ENCODE measurements around the gene CDAN1.
"Not testable (repeated sequence)": the region's sequence is repeated elsewhere in the genome, so short reads cannot be mapped to it uniquely, and the experiment has no call there.

Gene CDAN1, protein sequence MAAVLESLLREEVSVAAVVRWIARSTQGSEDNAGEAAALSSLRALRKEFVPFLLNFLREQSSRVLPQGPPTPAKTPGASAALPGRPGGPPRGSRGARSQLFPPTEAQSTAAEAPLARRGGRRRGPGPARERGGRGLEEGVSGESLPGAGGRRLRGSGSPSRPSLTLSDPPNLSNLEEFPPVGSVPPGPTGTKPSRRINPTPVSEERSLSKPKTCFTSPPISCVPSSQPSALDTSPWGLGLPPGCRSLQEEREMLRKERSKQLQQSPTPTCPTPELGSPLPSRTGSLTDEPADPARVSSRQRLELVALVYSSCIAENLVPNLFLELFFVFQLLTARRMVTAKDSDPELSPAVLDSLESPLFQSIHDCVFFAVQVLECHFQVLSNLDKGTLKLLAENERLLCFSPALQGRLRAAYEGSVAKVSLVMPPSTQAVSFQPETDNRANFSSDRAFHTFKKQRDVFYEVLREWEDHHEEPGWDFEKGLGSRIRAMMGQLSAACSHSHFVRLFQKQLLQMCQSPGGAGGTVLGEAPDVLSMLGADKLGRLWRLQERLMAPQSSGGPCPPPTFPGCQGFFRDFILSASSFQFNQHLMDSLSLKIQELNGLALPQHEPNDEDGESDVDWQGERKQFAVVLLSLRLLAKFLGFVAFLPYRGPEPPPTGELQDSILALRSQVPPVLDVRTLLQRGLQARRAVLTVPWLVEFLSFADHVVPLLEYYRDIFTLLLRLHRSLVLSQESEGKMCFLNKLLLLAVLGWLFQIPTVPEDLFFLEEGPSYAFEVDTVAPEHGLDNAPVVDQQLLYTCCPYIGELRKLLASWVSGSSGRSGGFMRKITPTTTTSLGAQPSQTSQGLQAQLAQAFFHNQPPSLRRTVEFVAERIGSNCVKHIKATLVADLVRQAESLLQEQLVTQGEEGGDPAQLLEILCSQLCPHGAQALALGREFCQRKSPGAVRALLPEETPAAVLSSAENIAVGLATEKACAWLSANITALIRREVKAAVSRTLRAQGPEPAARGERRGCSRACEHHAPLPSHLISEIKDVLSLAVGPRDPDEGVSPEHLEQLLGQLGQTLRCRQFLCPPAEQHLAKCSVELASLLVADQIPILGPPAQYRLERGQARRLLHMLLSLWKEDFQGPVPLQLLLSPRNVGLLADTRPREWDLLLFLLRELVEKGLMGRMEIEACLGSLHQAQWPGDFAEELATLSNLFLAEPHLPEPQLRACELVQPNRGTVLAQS

GRCh38 chr15:42736793-42737528 lies at the start of gene CDAN1:
CDAN1 (minus strand) TSS chr15:42737128; CDS start chr15:42737102, 26 bp downstream.
- DNase-seq, result peak; percentile 47

- no peak for DNase-seq
These were observed 48.6 kb upstream of the CDAN1 start for GRCh38 chr15:42785569-42785968.

- DNase-seq, result no peak
These were observed 47.8 kb upstream of the CDAN1 start for GRCh38 chr15:42784705-42785104.

GRCh38 chr15:42782716-42783115 lies 45.8 kb upstream of the CDAN1 start:
- DNase-seq, result no peak

GRCh38 chr15:42775416-42775815 lies 38.5 kb upstream of the CDAN1 start:
- no peak for DNase-seq

GRCh38 chr15:42772901-42773300 lies 36.0 kb upstream of the CDAN1 start:
- no peak for DNase-seq

DNA sequence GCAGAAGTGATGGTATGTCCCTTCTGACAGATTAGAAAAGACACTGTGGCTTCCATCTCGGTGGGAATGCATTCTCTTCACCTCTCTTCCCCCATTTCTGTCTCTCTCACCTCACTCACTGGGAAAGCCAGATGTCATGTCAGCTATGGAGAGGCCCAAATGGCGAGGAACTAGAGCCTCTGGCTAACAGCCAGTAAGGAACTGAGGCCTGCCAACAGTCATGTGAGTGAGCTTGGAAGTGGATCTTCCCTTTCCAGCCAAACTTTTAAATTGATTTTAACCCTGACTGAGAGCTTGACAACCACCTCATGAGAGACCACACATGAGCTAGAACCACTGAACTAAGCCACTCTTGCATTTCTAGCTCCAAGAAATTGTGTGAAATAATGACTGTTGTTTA lies 35.2 kb upstream of the CDAN1 start:
- no peak for DNase-seq

- not testable (repeated sequence) for DNase-seq
These were observed 29.2 kb upstream of the CDAN1 start for GRCh38 chr15:42766109-42766508.

- DNase-seq, result not testable (repeated sequence)
These were observed 27.3 kb upstream of the CDAN1 start for GRCh38 chr15:42764154-42764731.

GRCh38 chr15:42761813-42762212 lies 24.9 kb upstream of the CDAN1 start:
- DNase-seq, result not testable (repeated sequence)

GRCh38 chr15:42760759-42761158 lies 23.8 kb upstream of the CDAN1 start:
- no peak for DNase-seq

GRCh38 chr15:42759093-42759492 lies 22.2 kb upstream of the CDAN1 start:
- DNase-seq, result no peak

DNA sequence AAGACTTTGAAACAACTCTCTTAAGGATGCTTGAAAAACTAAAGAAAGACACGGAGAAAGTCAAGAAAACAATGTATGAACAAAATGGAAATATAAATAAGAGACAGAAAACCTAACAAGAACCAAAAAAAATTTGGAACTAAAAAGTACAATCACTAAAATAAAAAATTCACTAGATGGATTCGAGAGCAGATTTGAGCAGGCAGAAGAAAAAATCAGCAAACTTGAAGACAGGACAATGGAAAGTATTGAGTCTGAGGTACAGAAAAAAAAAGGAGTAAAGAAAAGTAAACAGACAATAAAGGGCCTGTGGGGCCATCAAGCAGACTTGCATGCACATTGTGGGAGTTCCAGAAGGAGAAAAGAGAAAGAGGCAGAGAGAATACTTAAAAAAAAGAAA lies 13.4 kb upstream of the CDAN1 start:
- no peak for DNase-seq

GRCh38 chr15:42749266-42749665 lies 12.3 kb upstream of the CDAN1 start:
- no peak for DNase-seq

- DNase-seq, result no peak
These were observed 7.3 kb upstream of the CDAN1 start for GRCh38 chr15:42744195-42744594.

- DNase-seq, result no peak
These were observed 5.2 kb upstream of the CDAN1 start for GRCh38 chr15:42742149-42742548.

DNA sequence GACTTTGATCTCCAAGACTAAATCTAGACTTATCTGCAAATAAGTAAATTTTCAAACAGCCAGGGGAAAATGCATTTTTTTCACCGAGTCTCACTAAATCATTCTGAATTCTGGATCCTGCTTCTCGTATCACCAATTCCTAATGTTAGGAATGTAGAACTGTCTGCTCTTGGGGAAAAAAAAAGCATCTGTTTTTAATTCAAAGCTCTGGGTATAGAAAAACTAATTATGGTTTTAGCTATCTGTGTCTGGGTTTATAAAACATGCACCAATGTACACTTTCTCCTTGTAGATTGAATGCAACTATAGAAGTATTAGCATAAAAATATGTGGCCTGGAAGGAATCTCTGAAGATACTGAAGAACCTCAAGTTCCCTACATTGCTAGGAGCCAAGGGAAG lies 4.8 kb upstream of the CDAN1 start:
- no peak for DNase-seq

DNA sequence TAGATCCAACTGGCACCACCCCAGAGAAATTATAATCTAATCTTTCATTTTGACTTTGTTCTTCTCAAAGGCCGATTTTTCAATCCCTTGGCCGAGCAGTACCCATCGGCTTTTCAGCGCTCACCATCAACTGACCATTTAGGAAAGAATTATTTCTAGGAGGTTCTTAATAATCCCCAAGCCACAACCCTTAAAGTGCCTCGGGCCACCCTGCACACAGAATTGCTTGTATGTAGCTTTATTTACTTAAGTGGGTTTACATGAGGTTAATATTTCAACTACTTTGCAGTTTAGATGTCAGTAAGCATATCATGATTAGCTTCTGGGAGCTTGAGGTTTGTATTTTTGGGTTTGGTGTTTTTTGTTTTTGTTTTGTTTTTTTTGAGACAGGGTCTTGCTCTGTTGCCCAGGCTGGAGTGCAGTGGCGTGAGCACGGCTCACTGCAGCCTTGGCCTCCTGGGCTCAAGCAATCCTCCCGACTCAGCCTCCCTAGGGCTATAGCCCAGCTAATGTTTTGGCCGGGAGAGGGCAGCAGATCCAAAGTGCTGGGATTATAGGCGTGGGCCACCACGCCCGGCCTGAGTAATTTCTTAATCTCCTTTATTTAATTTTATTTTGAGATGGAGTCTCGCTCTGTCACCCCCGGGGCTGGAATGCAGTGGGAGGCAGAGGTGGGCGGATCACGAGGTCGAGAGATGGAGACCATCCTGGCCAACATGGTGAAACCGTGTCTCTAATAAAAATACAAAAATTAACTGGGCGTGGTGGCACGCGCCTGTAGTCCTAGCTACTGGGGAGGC lies 801 bp upstream of the CDAN1 start:
- DNase-seq, result no peak

GRCh38 chr15:42736178-42736792 lies 643 bp downstream of the CDAN1 start:
- DNase-seq, result no peak

GRCh38 chr15:42735382-42736165 lies 1.4 kb downstream of the CDAN1 start:
- DNase-seq, result no peak

All from NCI-H2029 (cell line).